HG02973 (cell line): ENCODE results near the gene MTFR2.
"Not testable (repeated sequence)": the region's sequence is repeated elsewhere in the genome, so short reads cannot be mapped to it uniquely, and the experiment has no call there.

Experiments
- ATAC-seq: cut with Tn5 transposase; IDR thresholded peaks from one replicate; pipeline ENCODE4 v1.9.1; 2021; ENCODE audit warnings: moderate library complexity; ENCODE audit not compliant: unreplicated experiment

The MTFR2 gene

GRCh38 chr6:136236466-136237293 lies 13.4 kb downstream of the MTFR2 start:
- ATAC-seq, result no peak

GRCh38 chr6:136235233-136235564 lies 14.9 kb downstream of the MTFR2 start:
- ATAC-seq, result no peak

- ATAC-seq, result no peak
Measured at GRCh38 chr6:136232701-136233100, 17.4 kb downstream of the MTFR2 start.

- no peak for ATAC-seq
Measured at GRCh38 chr6:136230219-136230853, 19.8 kb downstream of the MTFR2 start.

DNA sequence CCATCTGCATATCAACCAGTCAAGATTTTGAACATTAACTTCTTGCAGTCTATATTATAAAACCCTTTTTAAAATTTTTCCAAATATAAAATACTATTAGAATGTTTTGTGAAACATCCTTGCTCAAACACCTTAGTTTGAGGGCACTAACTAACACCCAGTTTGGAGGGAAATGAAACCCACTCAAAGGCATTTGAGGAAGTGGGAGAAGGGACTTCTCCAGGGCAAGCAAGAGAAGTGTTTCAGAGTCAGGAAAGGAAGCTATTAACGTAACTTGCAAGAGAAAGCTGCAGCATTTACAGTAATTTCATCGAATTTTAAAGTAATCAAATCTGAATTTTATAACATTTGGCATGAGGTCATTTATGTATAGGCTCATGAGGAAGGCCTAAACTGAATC lies 21.3 kb downstream of the MTFR2 start:
- ATAC-seq, result no peak

- ATAC-seq, result peak; percentile 16
Measured at GRCh38 chr6:136226674-136227377, 23.3 kb downstream of the MTFR2 start.

DNA sequence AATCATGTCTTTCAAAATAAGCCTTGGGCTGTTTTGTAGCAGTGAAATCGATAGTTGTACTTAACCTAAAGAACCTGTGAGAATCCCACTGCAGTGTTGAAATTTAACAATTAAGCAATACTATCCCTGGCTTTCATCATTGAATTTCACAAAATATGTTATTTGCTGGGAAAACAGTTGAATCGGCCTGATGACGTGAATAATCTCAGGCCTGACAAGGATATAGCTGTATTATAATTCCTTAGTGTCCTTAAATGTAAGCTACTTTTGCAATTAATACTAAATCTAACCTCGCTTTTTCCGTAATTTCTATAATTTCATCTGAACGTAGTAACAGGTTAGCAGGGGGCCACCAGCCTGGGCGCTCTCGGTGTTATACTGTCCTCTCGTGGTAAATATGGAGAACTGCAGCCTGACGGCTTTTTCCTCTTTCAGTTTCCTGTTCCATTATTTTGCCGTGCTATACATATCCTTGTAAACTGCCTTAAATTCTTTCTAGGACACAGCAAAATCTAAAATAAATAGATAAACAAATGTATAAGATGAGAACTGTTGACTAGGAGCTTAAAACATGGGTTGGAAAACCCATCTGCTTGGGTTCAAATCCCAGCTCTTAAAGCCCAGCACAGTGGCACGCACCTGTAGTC lies 24.0 kb downstream of the MTFR2 start:
- ATAC-seq, result peak; percentile 79

DNA sequence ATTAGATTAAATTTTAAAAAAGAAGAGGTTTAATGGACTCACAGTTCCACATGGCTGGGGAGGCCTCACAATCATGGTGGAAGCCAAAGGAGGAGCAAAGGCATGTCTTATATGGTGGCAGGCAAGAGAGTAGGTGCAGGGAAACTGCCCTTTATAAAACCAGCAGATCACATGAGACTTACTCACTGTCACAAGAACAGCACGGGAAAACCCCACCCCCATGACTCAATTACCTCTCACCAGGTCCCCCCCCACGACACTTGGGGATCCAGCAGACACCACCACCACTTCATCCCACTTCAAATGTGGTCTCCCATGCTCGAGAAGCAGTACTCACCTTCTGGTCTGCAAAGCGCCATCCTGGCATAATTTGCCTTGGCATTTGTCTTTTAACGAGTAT lies 24.6 kb downstream of the MTFR2 start:
- no peak for ATAC-seq

DNA sequence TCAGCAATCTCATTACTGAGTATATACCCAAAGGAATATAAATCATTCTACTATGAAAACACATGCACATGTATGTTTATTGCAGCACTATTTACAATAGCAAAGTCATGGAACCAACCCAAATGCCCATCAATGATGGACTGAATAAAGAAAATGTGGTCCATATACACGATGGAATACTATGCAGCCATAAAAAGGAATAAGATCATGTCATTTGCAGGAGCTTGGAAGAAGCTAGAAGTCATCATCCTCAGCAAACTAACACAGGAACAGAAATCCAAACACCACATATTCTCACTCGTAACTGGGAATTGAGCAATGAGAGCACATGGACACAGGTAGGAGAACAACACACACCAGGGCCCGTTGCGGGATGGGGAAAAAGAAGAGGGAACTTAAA lies 25.1 kb downstream of the MTFR2 start:
- not testable (repeated sequence) for ATAC-seq

DNA sequence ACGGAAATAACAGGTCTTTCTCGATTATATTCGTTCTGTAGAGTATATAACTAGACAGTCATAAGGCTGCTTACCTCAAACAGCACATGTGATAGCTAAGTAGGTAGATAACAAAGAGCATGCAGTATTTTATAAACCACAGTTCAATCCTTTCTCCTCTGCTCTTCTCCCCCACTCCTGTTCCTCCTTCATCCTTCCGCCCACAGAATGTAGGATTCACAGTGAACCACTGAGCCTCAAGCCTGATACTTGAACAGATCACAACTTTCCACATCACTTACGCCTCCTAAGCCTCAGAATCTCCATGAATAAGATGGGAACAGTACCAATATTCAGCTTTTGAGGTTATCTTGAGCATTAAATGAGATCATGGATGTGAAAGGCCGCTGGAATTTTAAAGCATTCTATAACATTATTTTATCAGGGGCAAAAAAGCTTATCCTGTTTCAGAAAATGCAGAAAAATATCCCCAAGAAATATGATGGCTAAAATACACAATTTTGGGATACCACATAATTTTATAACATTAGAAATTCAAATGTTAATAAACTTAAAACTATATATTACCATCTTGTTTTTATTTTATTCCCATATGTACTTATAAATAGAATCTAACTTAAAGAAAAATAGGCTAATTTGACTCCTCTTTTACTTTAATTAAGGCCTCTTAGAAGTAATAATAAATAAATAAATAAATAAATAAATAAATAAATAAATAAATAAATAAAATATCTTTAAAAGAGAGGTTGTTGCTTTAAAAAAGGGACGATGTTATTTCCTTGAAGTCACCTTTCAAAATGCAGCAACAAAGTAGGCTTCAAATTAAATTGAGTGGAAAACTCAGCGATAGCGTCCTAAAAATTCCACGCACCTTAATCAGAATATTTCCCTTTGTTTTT lies 33.4 kb downstream of the MTFR2 start:
- no peak for ATAC-seq

DNA sequence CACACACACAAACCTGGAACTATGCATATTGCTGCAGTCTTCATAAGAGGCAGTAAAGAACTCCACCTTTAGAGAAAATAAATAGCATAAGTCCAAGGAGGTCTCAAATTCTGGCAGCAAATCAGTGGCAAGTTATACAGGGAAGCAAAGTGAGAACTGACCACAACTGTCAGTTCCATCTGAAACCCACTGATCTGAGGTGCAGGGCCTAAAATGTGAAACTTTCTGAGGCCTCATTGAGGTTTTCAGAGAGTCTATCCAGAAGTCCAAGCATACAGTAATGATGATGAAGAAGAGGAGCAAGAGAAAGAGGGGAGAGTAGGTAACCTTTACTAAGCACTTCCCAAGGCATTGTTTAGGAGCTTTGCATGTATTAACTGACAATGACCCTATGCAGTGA lies 36.3 kb downstream of the MTFR2 start:
- ATAC-seq, result no peak

DNA sequence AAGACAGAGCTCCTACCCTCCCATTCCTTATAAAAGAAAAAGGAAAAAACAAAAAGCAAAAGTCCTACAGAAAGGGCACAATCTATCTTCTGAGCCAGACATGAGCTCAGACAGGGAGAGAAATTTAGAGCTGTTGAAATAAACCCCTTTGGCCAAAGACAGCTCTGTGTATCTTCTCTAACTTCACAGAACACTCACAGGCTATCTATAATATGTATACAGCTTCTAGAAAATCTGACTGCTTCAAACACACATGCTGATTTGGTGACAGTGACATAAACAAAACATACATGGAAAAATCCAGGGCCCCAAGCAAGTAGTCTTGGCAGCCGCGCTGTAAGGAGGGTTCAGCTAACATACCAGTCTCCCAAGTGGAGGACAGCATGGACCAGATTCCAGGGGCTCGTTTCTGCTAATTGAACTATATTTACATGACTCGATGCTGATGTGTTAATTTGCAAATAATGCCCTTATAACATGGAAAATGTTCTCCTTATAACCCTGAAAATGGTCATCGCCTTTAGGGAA lies 37.0 kb downstream of the MTFR2 start:
- ATAC-seq, result no peak

GRCh38 chr6:136212608-136213007 lies 37.5 kb downstream of the MTFR2 start:
- ATAC-seq, result no peak

- no peak for ATAC-seq
Measured at GRCh38 chr6:136210398-136211165, 39.5 kb downstream of the MTFR2 start.

DNA sequence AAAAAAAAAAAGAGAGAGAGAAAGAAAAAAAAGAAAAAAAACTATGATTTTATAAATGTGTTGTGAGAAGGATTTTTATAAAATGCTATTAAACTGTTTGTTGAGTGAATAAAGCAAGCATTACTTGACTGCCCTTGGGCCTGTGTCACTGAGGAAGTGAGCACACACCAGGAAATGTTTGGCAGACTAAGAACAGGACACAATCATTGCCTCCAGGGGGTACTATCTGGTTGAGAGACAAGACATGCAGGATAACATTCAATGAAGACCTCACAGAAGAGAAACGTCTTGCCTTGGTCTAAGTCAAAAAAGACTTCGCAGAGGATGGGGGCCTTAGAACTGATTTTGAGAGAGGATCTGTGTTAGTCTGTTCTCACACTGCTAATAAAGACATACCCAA lies 40.6 kb downstream of the MTFR2 start:
- ATAC-seq, result no peak

- no peak for ATAC-seq
Measured at GRCh38 chr6:136208783-136209182, 41.3 kb downstream of the MTFR2 start.

- no peak for ATAC-seq
Measured at GRCh38 chr6:136201732-136202131, 48.4 kb downstream of the MTFR2 start.

- ATAC-seq, result no peak
Measured at GRCh38 chr6:136192902-136193301, 57.2 kb downstream of the MTFR2 start.

GRCh38 chr6:136191606-136192312 lies 58.4 kb downstream of the MTFR2 start:
- no peak for ATAC-seq
